PC-9 (cell line): ENCODE measurements around the gene GIMAP5. TPM values are rescaled to one million over a fixed set of nuclear protein-coding genes. Genes with fewer than 3 reads are reported as not detected.

Source experiments
- BruUV-seq: library from RNA; stranded (reverse); fragments of 400-500 nt; replicated peaks from 2 replicates; lab custom pipeline; 2021; lab: Mats Ljungman, UMichigan
- CTCF ChIA-PET: fragments of 300-600 bp; sonication (Branson Sonifier 250); formaldehyde crosslinking; loops from one replicate; lab custom pipeline; 2022; ENCODE audit warnings: antibody characterized with exemption; lab: Charles Lee
- POLR2A ChIA-PET: fragments of 300-600 bp; sonication (Branson Sonifier 250); formaldehyde crosslinking; loops from one replicate; lab custom pipeline; 2022; ENCODE audit warnings: antibody characterized with exemption; ENCODE audit not compliant: unreplicated experiment; lab: Charles Lee
- DNase-seq, 2 experiments: peaks; one replicate each; pipeline versions ENCODE4 v3.0.0 to v3.0.0-alpha.2; 2015 to 2022; ENCODE audit warnings: mixed read lengths in 1 of 2
- H2AFZ ChIP-seq: fragments of 200-600 bp; sonication (generic); 2 replicates; pipeline ENCODE4 v1.8.1; 2017; ENCODE audit warnings: antibody characterized with exemption
- H3F3A ChIP-seq: fragments of 200-600 bp; sonication (generic); 2 replicates; pipeline ENCODE4 v1.8.1; 2017; ENCODE audit warnings: antibody characterized with exemption, mild to moderate bottlenecking, low read depth; ENCODE audit not compliant: insufficient read depth
- H3K27ac ChIP-seq: fragments of 200-600 bp; sonication (generic); 2 replicates; pipeline ENCODE4 v1.6.1; 2016; ENCODE audit warnings: mixed run types
- H3K27me3 ChIP-seq: fragments of 200-600 bp; sonication (generic); 2 replicates; pipeline ENCODE4 v1.6.1; 2016; ENCODE audit warnings: low read depth, mixed run types; ENCODE audit not compliant: insufficient read depth
- H3K36me3 ChIP-seq: fragments of 200-600 bp; sonication (generic); 2 replicates; pipeline ENCODE4 v1.6.1; 2016; ENCODE audit warnings: low read depth, mixed run types
- H3K4me1 ChIP-seq: fragments of 200-600 bp; sonication (generic); replicated peaks from 2 replicates; pipeline ENCODE4 v1.6.1; 2016; ENCODE audit warnings: mixed run types; ENCODE audit not compliant: insufficient read depth
- H3K4me2 ChIP-seq: fragments of 200-600 bp; sonication (generic); 2 replicates; pipeline ENCODE4 v1.6.1; 2017; ENCODE audit warnings: mixed run types
- H3K4me3 ChIP-seq: fragments of 200-600 bp; sonication (generic); 2 replicates; pipeline ENCODE4 v1.6.1; 2016; ENCODE audit warnings: mixed run types
- H3K79me2 ChIP-seq: fragments of 200-600 bp; sonication (generic); 2 replicates; pipeline ENCODE4 v1.6.1; 2017; ENCODE audit warnings: low read depth, mixed run types
- H3K9me2 ChIP-seq: fragments of 200-600 bp; sonication (generic); 2 replicates; pipeline ENCODE4 v1.8.1; 2017; ENCODE audit warnings: mild to moderate bottlenecking; ENCODE audit not compliant: insufficient read depth
- H3K9me3 ChIP-seq: fragments of 200-600 bp; sonication (generic); 2 replicates; pipeline ENCODE4 v1.8.1; 2016; ENCODE audit warnings: low read depth; ENCODE audit not compliant: insufficient read depth
- H4K20me1 ChIP-seq: fragments of 200-600 bp; sonication (generic); 2 replicates; pipeline ENCODE4 v1.8.1; 2017; ENCODE audit not compliant: insufficient read depth
- CTCF ChIP-seq: fragments of 200-600 bp; sonication (generic); conservative IDR thresholded peaks from 2 replicates; pipeline ENCODE4 v1.6.1; 2017; ENCODE audit warnings: mixed run types, antibody characterized with exemption, mild to moderate bottlenecking, moderate library complexity
- EZH2 ChIP-seq: fragments of 200-600 bp; sonication (generic); IDR thresholded peaks from 2 replicates; pipeline ENCODE4 v1.8.0; 2017; ENCODE audit warnings: antibody characterized with exemption, low read depth
- intact Hi-C: fragments of 100-400 bp; cut with micrococcal nuclease; formaldehyde crosslinking; loops from one replicate; pipeline ENCODE4 v1.10.0; 2022; ENCODE audit not compliant: unreplicated experiment
- total RNA-seq: library from RNA; stranded (reverse); gene quantifications from 2 replicates; pipeline ENCODE4 v1.2.3, GENCODE V29; 2021

GIMAP5 gene
- total RNA-seq, 1 experiment from 2014 or later: not detected

- Histone ChIP-seq H3K79me2 (no peaks in the 10 kb centered on the region), H3K36me3 (no peaks in the 10 kb centered on the region), H4K20me1 (no peaks in the 10 kb centered on the region), H3K27ac (no peak overlapping the region), H3K27me3 (peaks cover 74% of the 10 kb centered on the region), H3K9me2 (no peaks in the 10 kb centered on the region), H3K4me2 (no peak overlapping the region), H3F3A (no peaks in the 10 kb centered on the region), H3K9me3 (0 out of 2 replicates have a peak, but pooled peaks cover 3% of the 10 kb centered on the region), H3K4me1 (no peaks in the 10 kb centered on the region), H2AFZ (no peak overlapping the region), H3K4me3 (no peak overlapping the region)
- no TSS peak for BruUV-seq
- CTCF ChIA-PET: no interaction called here
- TF ChIP-seq CTCF: no peak
- no peak for TF ChIP-seq EZH2
- POLR2A ChIA-PET: no interaction called here
- intact Hi-C loops: no loop called here
- no peak for DNase-seq
Observed at GRCh38 chr7:150742286-150742968, 5.2 kb downstream of the GIMAP5 start.

- 0 out of 2 replicates have a peak, but pooled peaks cover 3% of the 10 kb centered on the region for H3K9me3 ChIP-seq
- H3F3A ChIP-seq: no peaks in the 10 kb centered on the region
- H3K4me2 ChIP-seq: no peak overlapping the region
- POLR2A ChIA-PET: no interaction called here
- peaks cover 78% of the 10 kb centered on the region for H3K27me3 ChIP-seq
- H3K79me2 ChIP-seq: no peaks in the 10 kb centered on the region
- H3K27ac ChIP-seq: no peak overlapping the region
- H3K9me2 ChIP-seq: no peaks in the 10 kb centered on the region
- H2AFZ ChIP-seq: no peak overlapping the region
- CTCF ChIA-PET: interaction anchor here (0.7 kb wide), 1 partner anchor 9 kb away, joined by 7 read pairs; no protein-coding TSS in a partner anchor
- intact Hi-C loops: no loop called here
- H3K4me1 ChIP-seq: no peaks in the 10 kb centered on the region
- no peaks in the 10 kb centered on the region for H3K36me3 ChIP-seq
- no TSS peak for BruUV-seq
- TF ChIP-seq CTCF (no peak), EZH2 (no peak)
- DNase-seq: no peak
- H3K4me3 ChIP-seq: no peak overlapping the region
- no peaks in the 10 kb centered on the region for H4K20me1 ChIP-seq
Observed at GRCh38 chr7:150744041-150744656, 6.9 kb downstream of the GIMAP5 start.

GRCh38 chr7:150745086-150745485 lies 7.9 kb downstream of the GIMAP5 start:
- intact Hi-C loops: no loop called here
- H3K9me2 ChIP-seq: no peaks in the 10 kb centered on the region
- H2AFZ ChIP-seq: no peak overlapping the region
- H3K4me1 ChIP-seq: no peaks in the 10 kb centered on the region
- H3K9me3 ChIP-seq: 0 out of 2 replicates have a peak, but pooled peaks cover 3% of the 10 kb centered on the region
- H3K27me3 ChIP-seq: peaks cover 88% of the 10 kb centered on the region
- DNase-seq: no peak
- no TSS peak for BruUV-seq
- no peaks in the 10 kb centered on the region for H3K79me2 ChIP-seq
- no peaks in the 10 kb centered on the region for H3K36me3 ChIP-seq
- no peak overlapping the region for H3K4me3 ChIP-seq
- POLR2A ChIA-PET: no interaction called here
- no peak overlapping the region for H3K27ac ChIP-seq
- no peak overlapping the region for H3K4me2 ChIP-seq
- H3F3A ChIP-seq: no peaks in the 10 kb centered on the region
- TF ChIP-seq EZH2 (no peak), CTCF (no peak)
- no peaks in the 10 kb centered on the region for H4K20me1 ChIP-seq
- CTCF ChIA-PET: no interaction called here
